Measurements from ENCODE around the gene ST3GAL3. TPM values are rescaled to one million over a fixed set of nuclear protein-coding genes. Genes with fewer than 3 reads are reported as not detected.

ST3GAL3 gene
- polyA plus RNA-seq, 1 of the 3 experiments (the other 2 are of a cell fraction), result 20.6 TPM

- no peak for TF ChIP-seq RCOR1 (IDR thresholded peaks at IDR 0.05; ENCODE audit: low read length)
- TF ChIP-seq ELF1 (IDR thresholded peaks at IDR 0.05), result no peak
- TF ChIP-seq, protein P1, sequence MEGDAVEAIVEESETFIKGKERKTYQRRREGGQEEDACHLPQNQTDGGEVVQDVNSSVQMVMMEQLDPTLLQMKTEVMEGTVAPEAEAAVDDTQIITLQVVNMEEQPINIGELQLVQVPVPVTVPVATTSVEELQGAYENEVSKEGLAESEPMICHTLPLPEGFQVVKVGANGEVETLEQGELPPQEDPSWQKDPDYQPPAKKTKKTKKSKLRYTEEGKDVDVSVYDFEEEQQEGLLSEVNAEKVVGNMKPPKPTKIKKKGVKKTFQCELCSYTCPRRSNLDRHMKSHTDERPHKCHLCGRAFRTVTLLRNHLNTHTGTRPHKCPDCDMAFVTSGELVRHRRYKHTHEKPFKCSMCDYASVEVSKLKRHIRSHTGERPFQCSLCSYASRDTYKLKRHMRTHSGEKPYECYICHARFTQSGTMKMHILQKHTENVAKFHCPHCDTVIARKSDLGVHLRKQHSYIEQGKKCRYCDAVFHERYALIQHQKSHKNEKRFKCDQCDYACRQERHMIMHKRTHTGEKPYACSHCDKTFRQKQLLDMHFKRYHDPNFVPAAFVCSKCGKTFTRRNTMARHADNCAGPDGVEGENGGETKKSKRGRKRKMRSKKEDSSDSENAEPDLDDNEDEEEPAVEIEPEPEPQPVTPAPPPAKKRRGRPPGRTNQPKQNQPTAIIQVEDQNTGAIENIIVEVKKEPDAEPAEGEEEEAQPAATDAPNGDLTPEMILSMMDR (IDR thresholded peaks at IDR 0.05), result no peak
- TF ChIP-seq TAF1 (IDR thresholded peaks at IDR 0.05; ENCODE audit: borderline replicate concordance, low read depth, low read length), result no peak
- TF ChIP-seq, protein P2, sequence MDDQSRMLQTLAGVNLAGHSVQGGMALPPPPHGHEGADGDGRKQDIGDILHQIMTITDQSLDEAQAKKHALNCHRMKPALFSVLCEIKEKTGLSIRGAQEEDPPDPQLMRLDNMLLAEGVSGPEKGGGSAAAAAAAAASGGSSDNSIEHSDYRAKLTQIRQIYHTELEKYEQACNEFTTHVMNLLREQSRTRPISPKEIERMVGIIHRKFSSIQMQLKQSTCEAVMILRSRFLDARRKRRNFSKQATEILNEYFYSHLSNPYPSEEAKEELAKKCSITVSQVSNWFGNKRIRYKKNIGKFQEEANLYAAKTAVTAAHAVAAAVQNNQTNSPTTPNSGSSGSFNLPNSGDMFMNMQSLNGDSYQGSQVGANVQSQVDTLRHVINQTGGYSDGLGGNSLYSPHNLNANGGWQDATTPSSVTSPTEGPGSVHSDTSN (IDR thresholded peaks at IDR 0.05), result no peak
- TF ChIP-seq IRF3 (IDR thresholded peaks at IDR 0.05; ENCODE audit: low read depth, low read length), result no peak
These were observed 20.5 kb upstream of the ST3GAL3 start (continued) for GRCh38 chr1:43686801-43687200.

DNA sequence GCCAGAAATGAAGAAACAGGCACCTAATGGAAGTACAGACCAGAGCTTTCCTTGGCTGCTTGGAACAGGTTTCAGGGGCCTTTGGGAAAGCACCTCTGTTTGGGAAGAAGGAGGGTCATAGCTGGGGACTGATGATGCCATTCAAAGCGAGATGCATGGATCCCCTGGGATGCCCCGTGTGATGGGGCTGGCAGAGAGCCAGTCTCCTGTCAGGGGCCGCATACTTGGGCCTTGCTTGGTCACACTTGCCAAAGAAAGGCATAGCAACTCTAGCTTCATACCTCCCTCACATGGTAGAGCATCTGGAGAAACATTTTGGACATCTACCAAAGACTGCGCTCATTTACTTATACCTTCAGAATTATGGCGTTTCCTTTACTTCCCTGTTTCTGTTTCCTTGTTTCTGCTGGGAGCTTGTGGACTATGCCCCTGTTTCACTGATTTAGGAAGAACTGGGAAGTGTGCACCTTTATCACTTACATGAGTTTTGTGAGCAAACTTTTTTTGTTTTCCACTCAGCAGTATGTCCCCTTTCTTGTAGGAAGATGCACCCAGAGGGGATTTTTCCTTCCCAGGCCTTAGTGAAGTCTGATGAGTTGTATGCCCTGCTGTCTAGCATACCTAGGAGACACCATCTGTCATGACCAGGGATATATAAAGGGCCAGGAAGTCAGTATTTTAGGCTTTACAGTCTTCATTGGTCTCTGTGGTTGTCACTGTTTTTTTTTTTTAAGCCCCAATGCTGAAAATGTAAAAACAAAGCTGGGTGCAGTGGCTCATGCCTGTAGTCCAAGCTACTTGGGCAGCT, 19.8 kb upstream of the ST3GAL3 start:
- H3K9me3 ChIP-seq, result no peaks in the 10 kb centered on the region
- H3K79me2 ChIP-seq (ENCODE audit: insufficient read depth), result no peaks in the 10 kb centered on the region
- H3F3A ChIP-seq (replicated peaks; ENCODE audit: insufficient read depth), result peaks cover 9% of the 10 kb centered on the region
- no peak overlapping the region for H3K4me2 ChIP-seq
- WGBS (ENCODE audit: low lambda C conversion rate), result 93% methylated on average over 4 of the region's 5 CpGs
- ChIA-PET CTCF (no interaction called here), POLR2A (interaction anchor here (1.8 kb wide), 1 partner anchor 38 kb away, joined by 5 read pairs; the partner anchor contains the start of gene KDM4A)
- H3K4me1 ChIP-seq (ENCODE audit: control insufficient read depth in 1 of 2, insufficient read depth in 2 of 2, low read depth in 1 of 2, low read length in 1 of 2), result no peaks in the 10 kb centered on the region
- peaks cover 18% of the 10 kb centered on the region for H4K20me1 ChIP-seq (ENCODE audit: insufficient read depth)
- no peaks in the 10 kb centered on the region for H3K27me3 ChIP-seq (ENCODE audit: insufficient read depth)
- peak overlapping the region in 1 of 2 experiments; percentile 42; a peak in 1 of 4 replicates for H3K27ac ChIP-seq (ENCODE audit: low read depth in 2 of 2, low read length in 1 of 2)
- no peak for DNase-seq
- H2AFZ ChIP-seq (ENCODE audit: low read depth), result no peak overlapping the region
- H3K9me2 ChIP-seq, result no peaks in the 10 kb centered on the region
- no peak overlapping the region for H3K4me3 ChIP-seq (ENCODE audit: low read depth in 2 of 2, low read length in 1 of 2)
- TF ChIP-seq FOXJ3 (CRISPR knock-in tag; IDR thresholded peaks at IDR 0.05), result no peak
- TF ChIP-seq NFIC (IDR thresholded peaks at IDR 0.05; ENCODE audit: borderline replicate concordance), result 0 out of 2 replicates have a peak, but pooled peaks have one; percentile 10
- no peak overlapping the region for H3K9ac ChIP-seq
- peaks cover 63 to 82% of the 10 kb centered on the region in 2 experiments for H3K36me3 ChIP-seq (replicated peaks in 1 of 2; ENCODE audit: control insufficient read depth in 1 of 2, insufficient read depth in 2 of 2, low read length in 1 of 2)

GRCh38 chr1:43688109-43688387, 19.3 kb upstream of the ST3GAL3 start:
- H3K4me2 ChIP-seq, result no peak overlapping the region
- POLR2A ChIA-PET, result interaction anchor here (1.8 kb wide), 1 partner anchor 38 kb away, joined by 5 read pairs; the partner anchor contains the start of gene KDM4A
- CTCF ChIA-PET, result no interaction called here
- no peak overlapping the region for H2AFZ ChIP-seq (ENCODE audit: low read depth)
- H3F3A ChIP-seq (replicated peaks; ENCODE audit: insufficient read depth), result peaks cover 9% of the 10 kb centered on the region
- no peak overlapping the region for H3K9ac ChIP-seq
- no peak for DNase-seq
- H3K9me2 ChIP-seq, result no peaks in the 10 kb centered on the region
- H3K27ac ChIP-seq (ENCODE audit: low read depth in 2 of 2, low read length in 1 of 2), result peak overlapping the region in 1 of 2 experiments; percentile 42; a peak in 1 of 4 replicates
- H3K4me3 ChIP-seq (ENCODE audit: low read depth in 2 of 2, low read length in 1 of 2), result no peak overlapping the region
- 100% methylated on average over 1 of the region's 2 CpGs for WGBS (ENCODE audit: low lambda C conversion rate)
- H4K20me1 ChIP-seq (ENCODE audit: insufficient read depth), result peaks cover 16% of the 10 kb centered on the region
- H3K27me3 ChIP-seq (ENCODE audit: insufficient read depth), result no peaks in the 10 kb centered on the region
- peaks cover 65 to 82% of the 10 kb centered on the region in 2 experiments for H3K36me3 ChIP-seq (replicated peaks in 1 of 2; ENCODE audit: control insufficient read depth in 1 of 2, insufficient read depth in 2 of 2, low read length in 1 of 2)
- H3K4me1 ChIP-seq (ENCODE audit: control insufficient read depth in 1 of 2, insufficient read depth in 2 of 2, low read depth in 1 of 2, low read length in 1 of 2), result no peaks in the 10 kb centered on the region
- H3K79me2 ChIP-seq (ENCODE audit: insufficient read depth), result no peaks in the 10 kb centered on the region
- H3K9me3 ChIP-seq, result no peaks in the 10 kb centered on the region
- no peak for TF ChIP-seq ELF1 (IDR thresholded peaks at IDR 0.05)
- no peak for TF ChIP-seq POLR2AphosphoS5 (IDR thresholded peaks at IDR 0.05; ENCODE audit: low read depth, low read length)
- TF ChIP-seq SIN3A (IDR thresholded peaks at IDR 0.05; ENCODE audit: borderline replicate concordance, low read depth, low read length), result no peak
- TF ChIP-seq RFX5 (IDR thresholded peaks at IDR 0.05; ENCODE audit: low read length), result no peak
- TF ChIP-seq RXRA (IDR thresholded peaks at IDR 0.05; ENCODE audit: borderline replicate concordance, low read depth), result no peak
- no peak for TF ChIP-seq EZH2phosphoT487 (IDR thresholded peaks at IDR 0.05; ENCODE audit: borderline replicate concordance, low read depth)
- TF ChIP-seq, protein P1 (IDR thresholded peaks at IDR 0.05), result no peak
- TF ChIP-seq MAX (IDR thresholded peaks at IDR 0.05; ENCODE audit: low read depth), result no peak
- TF ChIP-seq GATA2 (CRISPR knock-in tag; IDR thresholded peaks at IDR 0.05), result no peak
- TF ChIP-seq, protein P3, sequence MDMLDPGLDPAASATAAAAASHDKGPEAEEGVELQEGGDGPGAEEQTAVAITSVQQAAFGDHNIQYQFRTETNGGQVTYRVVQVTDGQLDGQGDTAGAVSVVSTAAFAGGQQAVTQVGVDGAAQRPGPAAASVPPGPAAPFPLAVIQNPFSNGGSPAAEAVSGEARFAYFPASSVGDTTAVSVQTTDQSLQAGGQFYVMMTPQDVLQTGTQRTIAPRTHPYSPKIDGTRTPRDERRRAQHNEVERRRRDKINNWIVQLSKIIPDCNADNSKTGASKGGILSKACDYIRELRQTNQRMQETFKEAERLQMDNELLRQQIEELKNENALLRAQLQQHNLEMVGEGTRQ (IDR thresholded peaks at IDR 0.05; ENCODE audit: borderline replicate concordance, low read depth, low read length), result no peak
- no peak for TF ChIP-seq JUND (IDR thresholded peaks at IDR 0.05)
- TF ChIP-seq RAD21 (IDR thresholded peaks at IDR 0.05; ENCODE audit: low read length), result no peak

All from SK-N-SH (cell line).